GM23338 (cell line): ENCODE results near the gene SNAI1.

Source experiments
- CREB1 ChIP-seq: fragments of 250-450 bp; sonication (Bioruptor Pico); IDR thresholded peaks from 2 replicates; pipeline ENCODE4 v1.5.0; 2020; ENCODE audit warnings: low read depth, mild to moderate bottlenecking, moderate library complexity
- EZH2 ChIP-seq: fragments of 200-600 bp; sonication (generic); IDR thresholded peaks from one replicate; pipeline ENCODE4 v1.8.0; 2017; ENCODE audit warnings: antibody characterized with exemption, mild to moderate bottlenecking, low read depth; ENCODE audit not compliant: unreplicated experiment
- EZH2phosphoT487 ChIP-seq: fragments of 200-600 bp; sonication (generic); IDR thresholded peaks from one replicate; pipeline ENCODE4 v1.8.1; 2018; ENCODE audit warnings: antibody characterized with exemption; ENCODE audit not compliant: unreplicated experiment
- POLR2AphosphoS5 ChIP-seq: IDR thresholded peaks from 2 replicates; pipeline ENCODE4 v1.6.1; 2016; ENCODE audit warnings: antibody characterized with exemption, low read depth
- STAT1 ChIP-seq: IDR thresholded peaks from one replicate; pipeline ENCODE4 v1.6.1; 2016; ENCODE audit warnings: antibody characterized with exemption; ENCODE audit not compliant: unreplicated experiment
- ZNF331 ChIP-seq: fragments of 250-450 bp; sonication (Bioruptor Pico); IDR thresholded peaks from 2 replicates; pipeline ENCODE4 v1.5.0; 2020; ENCODE audit warnings: low read depth, mild to moderate bottlenecking, moderate library complexity
- TF ChIP-seq, protein P1 (sequence below): IDR thresholded peaks from 2 replicates; pipeline ENCODE4 v1.6.1; 2016; ENCODE audit warnings: antibody characterized with exemption
- TF ChIP-seq, protein P2 (sequence below), 2 experiments: fragments of 200-600 bp in 1 of 2; sonication (generic) in 1 of 2; conservative IDR thresholded peaks; 2 replicates each; pipeline versions ENCODE4 v1.5.1 to v1.6.1; 2016 to 2017; ENCODE audit warnings: antibody characterized with exemption in 2 of 2, low read depth in 2 of 2, mild to moderate bottlenecking in 2 of 2, moderate library complexity in 1 of 2
- TF ChIP-seq, protein P3 (sequence below): IDR thresholded peaks from one replicate; pipeline ENCODE4 v1.6.1; 2018; ENCODE audit warnings: antibody characterized with exemption; ENCODE audit not compliant: unreplicated experiment

DNA sequence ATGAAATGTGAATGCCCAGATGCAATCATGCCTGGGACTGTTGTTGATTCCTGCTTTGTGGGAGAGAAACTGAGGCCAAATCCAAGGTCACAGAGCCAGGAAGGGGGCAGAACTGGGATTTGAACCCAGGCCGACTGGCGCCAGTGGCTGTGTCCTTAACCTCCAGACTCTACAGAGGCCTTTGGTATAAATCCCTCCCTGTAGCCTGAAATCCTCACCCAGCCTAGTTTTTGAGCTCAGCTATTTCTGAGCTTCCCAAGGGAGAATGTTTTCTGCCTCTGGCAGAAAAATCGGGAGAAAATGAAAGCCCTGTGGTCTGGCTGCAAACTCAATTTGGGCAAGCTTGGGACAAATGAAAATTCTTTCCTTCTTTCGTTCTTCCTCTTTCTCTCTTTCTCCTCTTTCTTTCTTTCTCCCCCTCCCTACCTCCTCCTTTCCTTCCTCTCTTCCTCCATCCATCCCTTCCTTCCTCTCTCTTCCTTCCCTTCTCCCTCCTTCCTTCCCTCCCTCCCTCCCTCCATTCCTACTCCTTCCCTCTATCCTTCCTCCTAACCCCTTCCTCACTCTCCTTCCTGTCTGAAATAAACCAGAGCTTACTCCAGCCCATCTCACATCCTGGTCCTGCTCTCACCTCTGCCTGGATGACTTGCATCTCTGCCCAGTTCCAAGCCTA, 34.9 kb downstream of the SNAI1 start:
- TF ChIP-seq, protein P1, sequence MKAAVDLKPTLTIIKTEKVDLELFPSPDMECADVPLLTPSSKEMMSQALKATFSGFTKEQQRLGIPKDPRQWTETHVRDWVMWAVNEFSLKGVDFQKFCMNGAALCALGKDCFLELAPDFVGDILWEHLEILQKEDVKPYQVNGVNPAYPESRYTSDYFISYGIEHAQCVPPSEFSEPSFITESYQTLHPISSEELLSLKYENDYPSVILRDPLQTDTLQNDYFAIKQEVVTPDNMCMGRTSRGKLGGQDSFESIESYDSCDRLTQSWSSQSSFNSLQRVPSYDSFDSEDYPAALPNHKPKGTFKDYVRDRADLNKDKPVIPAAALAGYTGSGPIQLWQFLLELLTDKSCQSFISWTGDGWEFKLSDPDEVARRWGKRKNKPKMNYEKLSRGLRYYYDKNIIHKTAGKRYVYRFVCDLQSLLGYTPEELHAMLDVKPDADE: no peak
- TF ChIP-seq, protein P2, sequence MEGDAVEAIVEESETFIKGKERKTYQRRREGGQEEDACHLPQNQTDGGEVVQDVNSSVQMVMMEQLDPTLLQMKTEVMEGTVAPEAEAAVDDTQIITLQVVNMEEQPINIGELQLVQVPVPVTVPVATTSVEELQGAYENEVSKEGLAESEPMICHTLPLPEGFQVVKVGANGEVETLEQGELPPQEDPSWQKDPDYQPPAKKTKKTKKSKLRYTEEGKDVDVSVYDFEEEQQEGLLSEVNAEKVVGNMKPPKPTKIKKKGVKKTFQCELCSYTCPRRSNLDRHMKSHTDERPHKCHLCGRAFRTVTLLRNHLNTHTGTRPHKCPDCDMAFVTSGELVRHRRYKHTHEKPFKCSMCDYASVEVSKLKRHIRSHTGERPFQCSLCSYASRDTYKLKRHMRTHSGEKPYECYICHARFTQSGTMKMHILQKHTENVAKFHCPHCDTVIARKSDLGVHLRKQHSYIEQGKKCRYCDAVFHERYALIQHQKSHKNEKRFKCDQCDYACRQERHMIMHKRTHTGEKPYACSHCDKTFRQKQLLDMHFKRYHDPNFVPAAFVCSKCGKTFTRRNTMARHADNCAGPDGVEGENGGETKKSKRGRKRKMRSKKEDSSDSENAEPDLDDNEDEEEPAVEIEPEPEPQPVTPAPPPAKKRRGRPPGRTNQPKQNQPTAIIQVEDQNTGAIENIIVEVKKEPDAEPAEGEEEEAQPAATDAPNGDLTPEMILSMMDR (conservative IDR thresholded peaks at IDR 0.05; ENCODE audit: low read depth in 2 of 2): no peak
- TF ChIP-seq EZH2phosphoT487 (no peak), POLR2AphosphoS5 (no peak), EZH2 (no peak), ZNF331 (CRISPR knock-in tag) (no peak), STAT1 (no peak), CREB1 (CRISPR knock-in tag) (no peak)
- TF ChIP-seq, protein P3, sequence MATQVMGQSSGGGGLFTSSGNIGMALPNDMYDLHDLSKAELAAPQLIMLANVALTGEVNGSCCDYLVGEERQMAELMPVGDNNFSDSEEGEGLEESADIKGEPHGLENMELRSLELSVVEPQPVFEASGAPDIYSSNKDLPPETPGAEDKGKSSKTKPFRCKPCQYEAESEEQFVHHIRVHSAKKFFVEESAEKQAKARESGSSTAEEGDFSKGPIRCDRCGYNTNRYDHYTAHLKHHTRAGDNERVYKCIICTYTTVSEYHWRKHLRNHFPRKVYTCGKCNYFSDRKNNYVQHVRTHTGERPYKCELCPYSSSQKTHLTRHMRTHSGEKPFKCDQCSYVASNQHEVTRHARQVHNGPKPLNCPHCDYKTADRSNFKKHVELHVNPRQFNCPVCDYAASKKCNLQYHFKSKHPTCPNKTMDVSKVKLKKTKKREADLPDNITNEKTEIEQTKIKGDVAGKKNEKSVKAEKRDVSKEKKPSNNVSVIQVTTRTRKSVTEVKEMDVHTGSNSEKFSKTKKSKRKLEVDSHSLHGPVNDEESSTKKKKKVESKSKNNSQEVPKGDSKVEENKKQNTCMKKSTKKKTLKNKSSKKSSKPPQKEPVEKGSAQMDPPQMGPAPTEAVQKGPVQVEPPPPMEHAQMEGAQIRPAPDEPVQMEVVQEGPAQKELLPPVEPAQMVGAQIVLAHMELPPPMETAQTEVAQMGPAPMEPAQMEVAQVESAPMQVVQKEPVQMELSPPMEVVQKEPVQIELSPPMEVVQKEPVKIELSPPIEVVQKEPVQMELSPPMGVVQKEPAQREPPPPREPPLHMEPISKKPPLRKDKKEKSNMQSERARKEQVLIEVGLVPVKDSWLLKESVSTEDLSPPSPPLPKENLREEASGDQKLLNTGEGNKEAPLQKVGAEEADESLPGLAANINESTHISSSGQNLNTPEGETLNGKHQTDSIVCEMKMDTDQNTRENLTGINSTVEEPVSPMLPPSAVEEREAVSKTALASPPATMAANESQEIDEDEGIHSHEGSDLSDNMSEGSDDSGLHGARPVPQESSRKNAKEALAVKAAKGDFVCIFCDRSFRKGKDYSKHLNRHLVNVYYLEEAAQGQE: no peak
